HepG2 (cell line): ENCODE measurements around the gene SYNM. TPM values are rescaled to one million over a fixed set of nuclear protein-coding genes. Genes with fewer than 3 reads are reported as not detected.

Experiments used
- ATAC-seq: fragments of 200-7000 bp; cut with Tn5 transposase; 3 replicates; pipeline ENCODE4 v1.9.1; 2020; ENCODE audit warnings: mild to moderate bottlenecking, moderate library complexity
- BruUV-seq: library from RNA; stranded (reverse); fragments of 400-500 nt; replicated peaks from 2 replicates; lab custom pipeline; 2021; lab: Mats Ljungman, UMichigan
- CTCF ChIA-PET: fragments of 300-600 bp; formaldehyde crosslinking; extraction: SDS; loops from one replicate; lab custom pipeline; 2021; ENCODE audit warnings: low total read pairs, inconsistent platforms, low intra/inter-chr PET ratio; lab: Yijun Ruan, JAX
- POLR2A ChIA-PET: fragments of 350-600 bp; sonication (Branson Sonifier 250); formaldehyde crosslinking; loops from one replicate; lab custom pipeline; 2020; ENCODE audit warnings: antibody characterized with exemption, inconsistent platforms; lab: Yijun Ruan, JAX
- DNase-seq: peaks from one replicate; pipeline ENCODE4 v3.0.0-alpha.2; 2015; ENCODE audit warnings: low spot score
- FAIRE-seq: peaks from 3 replicates; lab custom pipeline; 2011; peaks lifted over from hg19 to GRCh38; lab: Jason Lieb, UNC
- H2AFZ ChIP-seq: one replicate; pipeline ENCODE4 v1.6.1; 2011; ENCODE audit warnings: low read length, inconsistent platforms
- H3K27ac ChIP-seq: fragments of 300-600 bp; 3 replicates; pipeline ENCODE4 v1.8.0; 2011; ENCODE audit warnings: mixed run types, mild to moderate bottlenecking, mixed read lengths, low read length, inconsistent platforms; ENCODE audit not compliant: insufficient read depth; ENCODE audit errors: extremely low read length
- H3K27me3 ChIP-seq, 2 experiments: fragments of 200-600 bp in 1 of 2; 2 replicates in 1 of 2; 3 replicates in 1 of 2; pipeline versions ENCODE4 v1.6.0 to v1.8.0; 2011; ENCODE audit warnings: low read length in 2 of 2, mild to moderate bottlenecking in 2 of 2, moderate library complexity in 2 of 2, inconsistent platforms in 1 of 2; ENCODE audit not compliant: insufficient read depth in 2 of 2, control insufficient read depth in 1 of 2
- H3K36me3 ChIP-seq, 2 experiments: fragments of 200-600 bp in 1 of 2; replicated peaks in 1 of 2; 2 replicates in 1 of 2; 3 replicates in 1 of 2; pipeline versions ENCODE4 v1.5.1 to v1.8.0; 2011; ENCODE audit warnings: low read length in 2 of 2, inconsistent platforms in 1 of 2; ENCODE audit not compliant: insufficient read depth in 2 of 2, control insufficient read depth in 1 of 2
- H3K4me1 ChIP-seq: 2 replicates; pipeline ENCODE4 v1.5.1; 2012; ENCODE audit warnings: low read length, inconsistent platforms; ENCODE audit not compliant: insufficient read depth
- H3K4me2 ChIP-seq: 2 replicates; pipeline ENCODE4 v1.6.0; 2011; ENCODE audit warnings: low read depth, low read length, inconsistent platforms
- H3K4me3 ChIP-seq, 3 experiments: fragments of 200-600 bp in 1 of 3; sonication (generic), shearing (Covaris generic) in 1 of 3; replicated peaks in 1 of 3; 2 replicates each; pipeline ENCODE4 v1.5.1; 2011 to 2016; ENCODE audit warnings: low read length in 3 of 3, inconsistent platforms in 2 of 3, low read depth in 2 of 3, mild to moderate bottlenecking in 2 of 3, control low read depth in 1 of 3, mixed read lengths in 1 of 3; ENCODE audit not compliant: insufficient read depth in 1 of 3
- H3K79me2 ChIP-seq: one replicate; pipeline ENCODE4 v1.6.1; 2011; ENCODE audit warnings: low read length, inconsistent platforms; ENCODE audit not compliant: insufficient read depth
- H3K9ac ChIP-seq: 2 replicates; pipeline ENCODE4 v1.6.0; 2011; ENCODE audit warnings: mild to moderate bottlenecking, low read depth, low read length, inconsistent platforms; ENCODE audit not compliant: insufficient read depth
- H3K9me3 ChIP-seq: 2 replicates; pipeline ENCODE4 v1.5.1; 2012; ENCODE audit warnings: mild to moderate bottlenecking, low read length
- H4K20me1 ChIP-seq: 2 replicates; pipeline ENCODE4 v1.6.0; 2011; ENCODE audit warnings: inconsistent platforms, mild to moderate bottlenecking, low read length, moderate library complexity; ENCODE audit not compliant: insufficient read depth
- ATM ChIP-seq: fragments of 450-650 bp; IDR thresholded peaks from 2 replicates; pipeline ENCODE4 v1.7.1; 2017; ENCODE audit warnings: mild to moderate bottlenecking, borderline replicate concordance
- FOXK2 ChIP-seq: fragments of 450-650 bp; IDR thresholded peaks from 2 replicates; pipeline ENCODE4 v1.6.1; 2016
- GTF3A ChIP-seq: sonication (generic); formaldehyde crosslinking; conservative IDR thresholded peaks from 2 replicates; pipeline ENCODE4 v1.4.0; 2020; ENCODE audit warnings: mild to moderate bottlenecking, missing genetic modification reagents
- HOXA9 ChIP-seq: sonication (generic); formaldehyde crosslinking; IDR thresholded peaks from 2 replicates; pipeline ENCODE4 v1.8.1; 2022; ENCODE audit warnings: missing genetic modification reagents, mild to moderate bottlenecking, moderate library complexity, borderline replicate concordance
- MTA1 ChIP-seq: sonication (generic); formaldehyde crosslinking; IDR thresholded peaks from 2 replicates; pipeline ENCODE4 v1.4.0; 2020; ENCODE audit warnings: missing genetic modification reagents, mild to moderate bottlenecking, borderline replicate concordance
- NFYC ChIP-seq: IDR thresholded peaks from 2 replicates; pipeline ENCODE4 v1.6.1; 2016; ENCODE audit warnings: missing genetic modification reagents, missing compliant biosample characterization
- ONECUT2 ChIP-seq: sonication (generic); formaldehyde crosslinking; IDR thresholded peaks from 2 replicates; pipeline ENCODE4 v1.4.0; 2020; ENCODE audit warnings: missing genetic modification reagents
- SSRP1 ChIP-seq: IDR thresholded peaks from 2 replicates; pipeline ENCODE4 v1.6.1; 2016; ENCODE audit warnings: control low read depth
- ZFP62 ChIP-seq: sonication (generic); formaldehyde crosslinking; IDR thresholded peaks from 2 replicates; pipeline ENCODE4 v1.4.0; 2020; ENCODE audit warnings: missing genetic modification reagents
- ZNF317 ChIP-seq: sonication (generic); formaldehyde crosslinking; IDR thresholded peaks from 2 replicates; pipeline ENCODE4 v1.5.0; 2020; ENCODE audit warnings: mild to moderate bottlenecking, missing genetic modification reagents
- ZNF343 ChIP-seq: sonication (generic); formaldehyde crosslinking; IDR thresholded peaks from 2 replicates; pipeline ENCODE4 v1.4.0; 2020; ENCODE audit warnings: mild to moderate bottlenecking, missing genetic modification reagents
- ZNF772 ChIP-seq: sonication (generic); formaldehyde crosslinking; IDR thresholded peaks from 2 replicates; pipeline ENCODE4 v1.5.0; 2020; ENCODE audit warnings: mild to moderate bottlenecking, missing genetic modification reagents
- WGBS: methylation state at CpG from one replicate; pipeline ENCODE4 v1.1.6; 2017; ENCODE audit warnings: low lambda C conversion rate; 5-methylcytosine and 5-hydroxymethylcytosine counted together
- in situ Hi-C: cut with HindIII; loops from 2 replicates; pipeline ENCODE4 v1.10.0; 2017; ENCODE audit warnings: low pct_unique_long_range_greater_than_20kb; ENCODE audit not compliant: extremely low pct_ligation_motif_present
- intact Hi-C: fragments of 100-400 bp; cut with micrococcal nuclease; formaldehyde crosslinking; loops from one replicate; pipeline ENCODE4 v1.10.0; 2022; ENCODE audit not compliant: unreplicated experiment
- polyA plus RNA-seq, 8 experiments: library from polyadenylated mRNA; depleted of rRNA in 3 of 8; stranded (reverse) in 7 of 8; unstranded in 1 of 8; fragments of >200 nt; fragmentation: Illumina TruSeq in 4 of 8; extraction: Trizol in 4 of 8; gene quantifications; 2 replicates each; pipeline versions ENCODE4 v1.2.1 to v1.2.3, GENCODE V29; 2011 to 2016; ENCODE audit warnings: low read depth in 4 of 8, missing spikeins in 1 of 8, mixed read lengths in 1 of 8; ENCODE audit not compliant: insufficient read depth in 1 of 8
- total RNA-seq, 5 experiments: library from RNA; depleted of rRNA; stranded (reverse); fragments of >200 nt; fragmentation: Illumina TruSeq; extraction: Trizol; gene quantifications; 2 replicates each; pipeline ENCODE4 v1.2.3, GENCODE V29; 2016; ENCODE audit warnings: low read depth in 1 of 5
- TF ChIP-seq, protein P1 (sequence below): sonication (generic); formaldehyde crosslinking; IDR thresholded peaks from 2 replicates; pipeline ENCODE4 v1.8.0; 2022; ENCODE audit warnings: mild to moderate bottlenecking, missing genetic modification reagents, moderate library complexity
- TF ChIP-seq, protein P2 (sequence below): sonication (generic); formaldehyde crosslinking; conservative IDR thresholded peaks from 2 replicates; pipeline ENCODE4 v1.4.0; 2020; ENCODE audit warnings: mild to moderate bottlenecking, missing genetic modification reagents, moderate library complexity
- TF ChIP-seq, protein P3 (sequence below): sonication (generic); formaldehyde crosslinking; IDR thresholded peaks from 2 replicates; pipeline ENCODE4 v1.8.0; 2022; ENCODE audit warnings: mild to moderate bottlenecking, missing genetic modification reagents; ENCODE audit not compliant: insufficient replicate concordance
- TF ChIP-seq, protein P4 (sequence below): IDR thresholded peaks from 2 replicates; pipeline ENCODE4 v1.6.1; 2016; ENCODE audit warnings: low read depth, borderline replicate concordance
- TF ChIP-seq, protein P5 (sequence below): IDR thresholded peaks from 2 replicates; pipeline ENCODE4 v1.6.1; 2016; ENCODE audit warnings: missing compliant biosample characterization, missing genetic modification reagents, borderline replicate concordance

SYNM gene
- total and polyA plus RNA-seq, 2 of the 13 experiments (the other 11 are each of a cell fraction or from before 2014, with no cell fraction given), result 1.1 to 3.7 TPM

DNA sequence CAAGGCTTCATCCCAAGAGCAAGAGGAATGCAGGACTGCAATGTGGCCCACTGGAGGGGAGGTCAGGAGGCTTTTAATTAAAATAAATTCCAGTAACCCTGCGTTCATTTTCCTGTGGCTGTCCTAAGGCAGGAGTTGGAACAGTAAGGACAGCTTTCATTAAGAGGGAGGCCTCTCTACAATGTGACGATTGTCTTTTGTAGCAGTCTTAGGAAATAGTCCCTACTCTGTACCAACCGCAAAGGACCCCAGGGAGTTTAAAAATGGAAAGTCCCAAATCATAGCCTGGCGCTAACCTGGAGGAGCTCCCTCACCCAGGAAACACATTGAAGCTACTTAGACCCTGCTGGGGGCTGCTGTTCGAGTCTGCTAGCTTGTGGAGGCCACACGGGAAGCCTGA, 62.8 kb downstream of the SYNM start:
- WGBS, result 92% methylated on average over 2 of the region's 6 CpGs
- H3K79me2 ChIP-seq, result no peaks in the 10 kb centered on the region
- CTCF ChIA-PET, result no interaction called here
- intact Hi-C loops, result no loop called here
- FAIRE-seq, result no peak
- H2AFZ ChIP-seq, result no peak overlapping the region
- peaks cover 1 to 12% of the 10 kb centered on the region in 2 experiments; a peak in 2 of 5 replicates for H3K36me3 ChIP-seq
- no peaks in the 10 kb centered on the region for H4K20me1 ChIP-seq
- no peak overlapping the region for H3K9ac ChIP-seq
- H3K4me3 ChIP-seq, result no peak overlapping the region
- in situ Hi-C loops, result no loop called here
- no peak overlapping the region for H3K27ac ChIP-seq
- H3K4me2 ChIP-seq, result no peak overlapping the region
- POLR2A ChIA-PET, result no interaction called here
- DNase-seq, result no peak
- ATAC-seq, result no peak
- no TSS peak for BruUV-seq
- no peaks in the 10 kb centered on the region for H3K9me3 ChIP-seq
- no peaks in the 10 kb centered on the region for H3K27me3 ChIP-seq
- peaks cover 5% of the 10 kb centered on the region; the same call in 1 of the 2 replicates for H3K4me1 ChIP-seq
- TF ChIP-seq MTA1 (CRISPR knock-in tag) (no peak), ONECUT2 (no peak), FOXK2 (no peak), ZNF772 (no peak), ZNF317 (no peak), HOXA9 (no peak), ATM (no peak), SSRP1 (no peak), GTF3A (CRISPR knock-in tag) (no peak), NFYC (CRISPR knock-in tag) (no peak), ZNF343 (CRISPR knock-in tag) (no peak), ZFP62 (CRISPR knock-in tag) (no peak)
- TF ChIP-seq, protein P1, sequence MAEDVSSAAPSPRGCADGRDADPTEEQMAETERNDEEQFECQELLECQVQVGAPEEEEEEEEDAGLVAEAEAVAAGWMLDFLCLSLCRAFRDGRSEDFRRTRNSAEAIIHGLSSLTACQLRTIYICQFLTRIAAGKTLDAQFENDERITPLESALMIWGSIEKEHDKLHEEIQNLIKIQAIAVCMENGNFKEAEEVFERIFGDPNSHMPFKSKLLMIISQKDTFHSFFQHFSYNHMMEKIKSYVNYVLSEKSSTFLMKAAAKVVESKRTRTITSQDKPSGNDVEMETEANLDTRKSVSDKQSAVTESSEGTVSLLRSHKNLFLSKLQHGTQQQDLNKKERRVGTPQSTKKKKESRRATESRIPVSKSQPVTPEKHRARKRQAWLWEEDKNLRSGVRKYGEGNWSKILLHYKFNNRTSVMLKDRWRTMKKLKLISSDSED (CRISPR knock-in tag), result no peak
- TF ChIP-seq, protein P2, sequence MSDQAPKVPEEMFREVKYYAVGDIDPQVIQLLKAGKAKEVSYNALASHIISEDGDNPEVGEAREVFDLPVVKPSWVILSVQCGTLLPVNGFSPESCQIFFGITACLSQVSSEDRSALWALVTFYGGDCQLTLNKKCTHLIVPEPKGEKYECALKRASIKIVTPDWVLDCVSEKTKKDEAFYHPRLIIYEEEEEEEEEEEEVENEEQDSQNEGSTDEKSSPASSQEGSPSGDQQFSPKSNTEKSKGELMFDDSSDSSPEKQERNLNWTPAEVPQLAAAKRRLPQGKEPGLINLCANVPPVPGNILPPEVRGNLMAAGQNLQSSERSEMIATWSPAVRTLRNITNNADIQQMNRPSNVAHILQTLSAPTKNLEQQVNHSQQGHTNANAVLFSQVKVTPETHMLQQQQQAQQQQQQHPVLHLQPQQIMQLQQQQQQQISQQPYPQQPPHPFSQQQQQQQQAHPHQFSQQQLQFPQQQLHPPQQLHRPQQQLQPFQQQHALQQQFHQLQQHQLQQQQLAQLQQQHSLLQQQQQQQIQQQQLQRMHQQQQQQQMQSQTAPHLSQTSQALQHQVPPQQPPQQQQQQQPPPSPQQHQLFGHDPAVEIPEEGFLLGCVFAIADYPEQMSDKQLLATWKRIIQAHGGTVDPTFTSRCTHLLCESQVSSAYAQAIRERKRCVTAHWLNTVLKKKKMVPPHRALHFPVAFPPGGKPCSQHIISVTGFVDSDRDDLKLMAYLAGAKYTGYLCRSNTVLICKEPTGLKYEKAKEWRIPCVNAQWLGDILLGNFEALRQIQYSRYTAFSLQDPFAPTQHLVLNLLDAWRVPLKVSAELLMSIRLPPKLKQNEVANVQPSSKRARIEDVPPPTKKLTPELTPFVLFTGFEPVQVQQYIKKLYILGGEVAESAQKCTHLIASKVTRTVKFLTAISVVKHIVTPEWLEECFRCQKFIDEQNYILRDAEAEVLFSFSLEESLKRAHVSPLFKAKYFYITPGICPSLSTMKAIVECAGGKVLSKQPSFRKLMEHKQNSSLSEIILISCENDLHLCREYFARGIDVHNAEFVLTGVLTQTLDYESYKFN (CRISPR knock-in tag), result no peak
- TF ChIP-seq, protein P3, sequence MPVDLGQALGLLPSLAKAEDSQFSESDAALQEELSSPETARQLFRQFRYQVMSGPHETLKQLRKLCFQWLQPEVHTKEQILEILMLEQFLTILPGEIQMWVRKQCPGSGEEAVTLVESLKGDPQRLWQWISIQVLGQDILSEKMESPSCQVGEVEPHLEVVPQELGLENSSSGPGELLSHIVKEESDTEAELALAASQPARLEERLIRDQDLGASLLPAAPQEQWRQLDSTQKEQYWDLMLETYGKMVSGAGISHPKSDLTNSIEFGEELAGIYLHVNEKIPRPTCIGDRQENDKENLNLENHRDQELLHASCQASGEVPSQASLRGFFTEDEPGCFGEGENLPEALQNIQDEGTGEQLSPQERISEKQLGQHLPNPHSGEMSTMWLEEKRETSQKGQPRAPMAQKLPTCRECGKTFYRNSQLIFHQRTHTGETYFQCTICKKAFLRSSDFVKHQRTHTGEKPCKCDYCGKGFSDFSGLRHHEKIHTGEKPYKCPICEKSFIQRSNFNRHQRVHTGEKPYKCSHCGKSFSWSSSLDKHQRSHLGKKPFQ, result no peak
- TF ChIP-seq, protein P4, sequence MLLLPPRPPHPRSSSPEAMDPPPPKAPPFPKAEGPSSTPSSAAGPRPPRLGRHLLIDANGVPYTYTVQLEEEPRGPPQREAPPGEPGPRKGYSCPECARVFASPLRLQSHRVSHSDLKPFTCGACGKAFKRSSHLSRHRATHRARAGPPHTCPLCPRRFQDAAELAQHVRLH (CRISPR knock-in tag), result no peak
- TF ChIP-seq, protein P5, sequence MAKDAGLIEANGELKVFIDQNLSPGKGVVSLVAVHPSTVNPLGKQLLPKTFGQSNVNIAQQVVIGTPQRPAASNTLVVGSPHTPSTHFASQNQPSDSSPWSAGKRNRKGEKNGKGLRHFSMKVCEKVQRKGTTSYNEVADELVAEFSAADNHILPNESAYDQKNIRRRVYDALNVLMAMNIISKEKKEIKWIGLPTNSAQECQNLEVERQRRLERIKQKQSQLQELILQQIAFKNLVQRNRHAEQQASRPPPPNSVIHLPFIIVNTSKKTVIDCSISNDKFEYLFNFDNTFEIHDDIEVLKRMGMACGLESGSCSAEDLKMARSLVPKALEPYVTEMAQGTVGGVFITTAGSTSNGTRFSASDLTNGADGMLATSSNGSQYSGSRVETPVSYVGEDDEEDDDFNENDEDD, result no peak
